ENCODE measurements around the gene HMCES.

GRCh38 chr3:129324855-129325254 lies 46.2 kb downstream of the HMCES start:
- TF ChIP-seq POLR2A (IDR thresholded peaks at IDR 0.05; ENCODE audit: low read depth, low read length) (no peak), TAF1 (IDR thresholded peaks at IDR 0.05; ENCODE audit: low read depth, low read length) (no peak), PAX5 (IDR thresholded peaks at IDR 0.05; ENCODE audit: insufficient read depth, low read length, severe bottlenecking) (no peak)
